22Rv1 (cell line): ENCODE measurements around the gene KRT9.
"Not testable (repeated sequence)": the region's sequence is repeated elsewhere in the genome, so short reads cannot be mapped to it uniquely, and the experiment has no call there.

Source experiments
- H3K27ac ChIP-seq: fragments of 450-650 bp; 2 replicates; pipeline ENCODE4 v1.5.1; 2017
- CTCF ChIP-seq: fragments of 450-650 bp; IDR thresholded peaks from 2 replicates; pipeline ENCODE4 v1.5.1; 2017; ENCODE audit warnings: mild to moderate bottlenecking
- ZFX ChIP-seq: fragments of 450-650 bp; IDR thresholded peaks from 2 replicates; pipeline ENCODE4 v1.6.1; 2017; ENCODE audit warnings: antibody characterized with exemption, borderline replicate concordance

KRT9 gene

GRCh38 chr17:41610965-41611640 lies 39.2 kb upstream of the KRT9 start:
- H3K27ac ChIP-seq = no peak overlapping the region
- TF ChIP-seq ZFX = no peak
- TF ChIP-seq CTCF = no peak

- H3K27ac ChIP-seq = not testable (repeated sequence)
- peak; percentile 15; the same call in 1 of the 2 replicates for TF ChIP-seq CTCF
Measured at GRCh38 chr17:41610061-41610517, 38.2 kb upstream of the KRT9 start.

GRCh38 chr17:41606930-41607329 lies 35.1 kb upstream of the KRT9 start:
- H3K27ac ChIP-seq = not testable (repeated sequence)

- TF ChIP-seq CTCF (no peak), ZFX (no peak)
- no peak overlapping the region for H3K27ac ChIP-seq
Measured at GRCh38 chr17:41602524-41602923, 30.7 kb upstream of the KRT9 start.

GRCh38 chr17:41600318-41600717 lies 28.5 kb upstream of the KRT9 start:
- TF ChIP-seq CTCF = no peak
- no peak for TF ChIP-seq ZFX
- no peak overlapping the region for H3K27ac ChIP-seq

GRCh38 chr17:41599680-41600079 lies 27.8 kb upstream of the KRT9 start:
- no peak for TF ChIP-seq CTCF
- TF ChIP-seq ZFX = no peak
- H3K27ac ChIP-seq = no peak overlapping the region

GRCh38 chr17:41595585-41595984 lies 23.7 kb upstream of the KRT9 start:
- no peak for TF ChIP-seq ZFX
- TF ChIP-seq CTCF = no peak

GRCh38 chr17:41594363-41594915 lies 22.6 kb upstream of the KRT9 start:
- no peak overlapping the region for H3K27ac ChIP-seq
- TF ChIP-seq ZFX = no peak
- no peak for TF ChIP-seq CTCF

More at GRCh38 chr17:41595585-41595984, 23.7 kb upstream of the KRT9 start:
- H3K27ac ChIP-seq = no peak overlapping the region
